H9 (cell line): ENCODE measurements around the gene EVPL. TPM values are rescaled to one million over a fixed set of nuclear protein-coding genes. Genes with fewer than 3 reads are reported as not detected.

Experiments
- DNase-seq: peaks from one replicate; pipeline ENCODE4 v3.0.0-alpha.2; 2017
- H2AFZ ChIP-seq: one replicate; pipeline ENCODE4 v1.6.1; 2013; ENCODE audit warnings: mild to moderate bottlenecking, low read length, control low read depth, moderate library complexity
- H2AK5ac ChIP-seq: 2 replicates; pipeline ENCODE4 v1.6.1; 2013; ENCODE audit warnings: low read length, control low read depth, mixed read lengths; ENCODE audit not compliant: insufficient read length
- H2BK120ac ChIP-seq: one replicate; pipeline ENCODE4 v1.6.1; 2013; ENCODE audit warnings: low read depth, mild to moderate bottlenecking, low read length, control low read depth, inconsistent platforms; ENCODE audit not compliant: poor library complexity, severe bottlenecking
- H2BK12ac ChIP-seq: 2 replicates; pipeline ENCODE4 v1.6.1; 2013; ENCODE audit warnings: low read length, control low read depth, mixed read lengths, low read depth; ENCODE audit not compliant: insufficient read length
- H2BK15ac ChIP-seq: 2 replicates; pipeline ENCODE4 v1.6.1; 2013; ENCODE audit warnings: low read depth, low read length, control low read depth
- H2BK20ac ChIP-seq: one replicate; pipeline ENCODE4 v1.6.1; 2013; ENCODE audit warnings: low read depth, mild to moderate bottlenecking, low read length, control low read depth, inconsistent platforms; ENCODE audit not compliant: poor library complexity, severe bottlenecking
- H2BK5ac ChIP-seq: 2 replicates; pipeline ENCODE4 v1.6.1; 2013; ENCODE audit warnings: low read length, control low read depth, mixed read lengths; ENCODE audit not compliant: insufficient read length
- H3K14ac ChIP-seq: 2 replicates; pipeline ENCODE4 v1.6.1; 2013; ENCODE audit warnings: low read length, control low read depth; ENCODE audit not compliant: insufficient read depth
- H3K18ac ChIP-seq: 2 replicates; pipeline ENCODE4 v1.6.1; 2013; ENCODE audit warnings: low read depth, mild to moderate bottlenecking, mixed read lengths, low read length, control low read depth; ENCODE audit not compliant: insufficient read length
- H3K23ac ChIP-seq: 2 replicates; pipeline ENCODE4 v1.6.1; 2013; ENCODE audit warnings: low read length, control low read depth, mixed read lengths, low read depth; ENCODE audit not compliant: insufficient read length
- H3K23me2 ChIP-seq: 2 replicates; pipeline ENCODE4 v1.6.1; 2013; ENCODE audit warnings: low read depth, mild to moderate bottlenecking, mixed read lengths, low read length, control low read depth; ENCODE audit not compliant: insufficient read length, poor library complexity, severe bottlenecking
- H3K27ac ChIP-seq: 2 replicates; pipeline ENCODE4 v1.5.1; 2013; ENCODE audit warnings: low read length, control low read depth, mixed read lengths, low read depth; ENCODE audit not compliant: insufficient read length
- H3K27me3 ChIP-seq: 2 replicates; pipeline ENCODE4 v1.6.1; 2013; ENCODE audit warnings: low read length, control low read depth, inconsistent platforms; ENCODE audit not compliant: insufficient read depth
- H3K4ac ChIP-seq: 2 replicates; pipeline ENCODE4 v1.6.1; 2013; ENCODE audit warnings: low read depth, mild to moderate bottlenecking, control low read depth, inconsistent platforms, low read length, moderate library complexity
- H3K4me1 ChIP-seq: 2 replicates; pipeline ENCODE4 v1.6.1; 2013; ENCODE audit warnings: low read length, control low read depth, inconsistent platforms; ENCODE audit not compliant: insufficient read depth
- H3K4me2 ChIP-seq: 2 replicates; pipeline ENCODE4 v1.6.1; 2013; ENCODE audit warnings: low read length, control low read depth, mixed read lengths; ENCODE audit not compliant: insufficient read length, insufficient read depth
- H3K56ac ChIP-seq: 2 replicates; pipeline ENCODE4 v1.6.1; 2013; ENCODE audit warnings: low read depth, mild to moderate bottlenecking, mixed read lengths, low read length, control low read depth; ENCODE audit not compliant: insufficient read length
- H3K79me1 ChIP-seq: 2 replicates; pipeline ENCODE4 v1.6.1; 2013; ENCODE audit warnings: low read depth, mild to moderate bottlenecking, moderate library complexity, low read length, control low read depth, inconsistent platforms; ENCODE audit not compliant: insufficient read depth, poor library complexity, severe bottlenecking
- H3K79me2 ChIP-seq: 2 replicates; pipeline ENCODE4 v1.6.1; 2013; ENCODE audit warnings: low read length, control low read depth, inconsistent platforms; ENCODE audit not compliant: insufficient read depth
- H3K9ac ChIP-seq: 2 replicates; pipeline ENCODE4 v1.6.1; 2013; ENCODE audit warnings: low read length, control low read depth, mixed read lengths; ENCODE audit not compliant: insufficient read length; ENCODE audit errors: extremely low read depth
- H3K9me3 ChIP-seq: one replicate; pipeline ENCODE4 v1.6.1; 2013; ENCODE audit warnings: low read depth, low read length, inconsistent platforms; ENCODE audit not compliant: control insufficient read depth
- H3T11ph ChIP-seq: one replicate; pipeline ENCODE4 v1.6.1; 2013; ENCODE audit warnings: mild to moderate bottlenecking, low read length, control low read depth, inconsistent platforms
- H4K20me1 ChIP-seq: one replicate; pipeline ENCODE4 v1.6.1; 2013; ENCODE audit not compliant: control insufficient read depth, insufficient read length, insufficient read depth
- H4K5ac ChIP-seq: 2 replicates; pipeline ENCODE4 v1.6.1; 2013; ENCODE audit warnings: low read depth, mild to moderate bottlenecking, mixed read lengths, low read length, control low read depth; ENCODE audit not compliant: insufficient read length
- H4K8ac ChIP-seq: replicated peaks from 2 replicates; pipeline ENCODE4 v1.6.1; 2013; ENCODE audit warnings: low read length, control low read depth, mixed read lengths, low read depth; ENCODE audit not compliant: insufficient read length
- H4K91ac ChIP-seq: 2 replicates; pipeline ENCODE4 v1.6.1; 2013; ENCODE audit warnings: low read depth, mild to moderate bottlenecking, moderate library complexity, mixed read lengths, low read length, control low read depth; ENCODE audit not compliant: insufficient read length
- H3K27ac Mint-ChIP-seq, 3 experiments: 2 replicates in 2 of 3; 3 replicates in 1 of 3; pipeline ENCODE4 v1.8.0; 2020 to 2021; ENCODE audit warnings: mixed read lengths in 3 of 3, mild to moderate bottlenecking in 1 of 3, moderate library complexity in 1 of 3
- H3K27me3 Mint-ChIP-seq: 2 replicates; pipeline ENCODE4 v1.8.0; 2021; ENCODE audit warnings: low read depth, mild to moderate bottlenecking, moderate library complexity, mixed read lengths
- H3K36me3 Mint-ChIP-seq, 3 experiments: 2 replicates in 2 of 3; 3 replicates in 1 of 3; pipeline ENCODE4 v1.8.0; 2020 to 2021; ENCODE audit warnings: low read depth in 3 of 3, mixed read lengths in 3 of 3; ENCODE audit not compliant: insufficient read depth in 1 of 3
- H3K4me1 Mint-ChIP-seq, 2 experiments: 2 replicates each; pipeline ENCODE4 v1.8.0; 2020; ENCODE audit warnings: mixed read lengths in 2 of 2
- H3K4me3 Mint-ChIP-seq, 2 experiments: 2 replicates in 1 of 2; 3 replicates in 1 of 2; pipeline ENCODE4 v1.8.0; 2020 to 2021; ENCODE audit warnings: mild to moderate bottlenecking in 2 of 2, mixed read lengths in 2 of 2, moderate library complexity in 1 of 2
- H3K9me3 Mint-ChIP-seq, 2 experiments: 2 replicates in 1 of 2; 3 replicates in 1 of 2; pipeline ENCODE4 v1.8.0; 2020; ENCODE audit warnings: mild to moderate bottlenecking in 2 of 2, mixed read lengths in 2 of 2, moderate library complexity in 1 of 2
- CTCF ChIP-seq: fragments of 200-600 bp; sonication (generic); conservative IDR thresholded peaks from 3 replicates; pipeline ENCODE4 v1.8.0; 2021; ENCODE audit warnings: antibody characterized with exemption, mild to moderate bottlenecking
- WGBS: extraction: QIAGEN DNeasy Blood & Tissue Kit; methylation state at CpG from one replicate; pipeline ENCODE4 v1.1.7; 2013; ENCODE audit warnings: missing lambda C conversion rate, low lambda C conversion rate, mixed read lengths; ENCODE audit not compliant: insufficient read length; ENCODE audit errors: extremely low coverage; 5-methylcytosine and 5-hydroxymethylcytosine counted together
- total RNA-seq: library from RNA; stranded (reverse); gene quantifications from 2 replicates; pipeline ENCODE4 v1.2.1, GENCODE V29; 2021

The EVPL gene
- total RNA-seq, 1 experiment from 2014 or later: 0.48 TPM

DNA sequence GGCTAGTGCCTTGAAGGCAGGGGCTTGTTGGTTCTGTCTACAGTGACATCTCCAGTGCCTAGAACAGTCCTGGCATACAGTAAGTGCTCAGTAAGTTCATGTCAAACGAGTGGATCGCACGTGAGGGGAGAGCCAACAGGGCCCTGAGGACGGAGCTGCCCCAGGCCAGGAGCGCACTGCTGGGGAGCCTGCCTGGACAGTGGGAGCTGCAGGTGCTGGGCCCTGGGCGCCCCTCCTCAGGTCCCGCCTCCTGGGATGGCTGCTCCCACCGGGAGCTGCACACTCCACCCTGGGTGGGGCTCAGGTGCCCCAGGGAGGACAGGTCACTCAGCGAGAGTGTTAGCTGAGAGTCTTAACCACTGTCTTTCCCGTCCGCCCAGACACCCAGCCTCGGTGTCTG lies 1.8 kb downstream of the EVPL start:
- no peak overlapping the region for H3K14ac ChIP-seq
- no peaks in the 10 kb centered on the region for H4K20me1 ChIP-seq
- no peak overlapping the region for H2BK120ac ChIP-seq
- no peak overlapping the region for H2AK5ac ChIP-seq
- no peaks in the 10 kb centered on the region for H3K9me3 ChIP-seq
- H3T11ph ChIP-seq: no peak overlapping the region
- H2BK15ac ChIP-seq: no peak overlapping the region
- no peaks in the 10 kb centered on the region for H3K27me3 ChIP-seq
- Mint-ChIP-seq H3K4me1 (peaks cover 10 to 18% of the 10 kb centered on the region in 2 experiments), H3K27ac (no peak overlapping the region), H3K4me3 (no peak overlapping the region), H3K27me3 (peaks cover 5% of the 10 kb centered on the region; the same call in 1 of the 2 replicates), H3K36me3 (no peaks in the 10 kb centered on the region), H3K9me3 (no peaks in the 10 kb centered on the region; a peak in 1 of 5 replicates)
- H3K56ac ChIP-seq: no peak overlapping the region
- no peaks in the 10 kb centered on the region for H3K79me2 ChIP-seq
- H2BK12ac ChIP-seq: no peak overlapping the region
- H3K4me1 ChIP-seq: peaks cover 2% of the 10 kb centered on the region; the same call in 1 of the 2 replicates
- no peak for DNase-seq
- no peak overlapping the region for H4K5ac ChIP-seq
- no peak for TF ChIP-seq CTCF
- H2AFZ ChIP-seq: no peak overlapping the region
- no peaks in the 10 kb centered on the region for H3K79me1 ChIP-seq
- H2BK5ac ChIP-seq: no peak overlapping the region
- H3K4ac ChIP-seq: no peak overlapping the region
- H3K27ac ChIP-seq: no peak overlapping the region
- H3K18ac ChIP-seq: no peak overlapping the region
- H3K23me2 ChIP-seq: no peaks in the 10 kb centered on the region
- no peak overlapping the region for H3K4me2 ChIP-seq
- H4K8ac ChIP-seq: no peak overlapping the region
- no peak overlapping the region for H4K91ac ChIP-seq
- H2BK20ac ChIP-seq: no peak overlapping the region
- WGBS: no CpG with 5 or more reads among the region's 12 CpGs
- no peak overlapping the region for H3K23ac ChIP-seq
- H3K9ac ChIP-seq: no peak overlapping the region
